H4 (cell line): ENCODE data around the gene CABP7. TPM values are rescaled to one million over a fixed set of nuclear protein-coding genes. Genes with fewer than 3 reads are reported as not detected.

Source experiments
- DNase-seq: peaks from one replicate; pipeline ENCODE4 v3.0.0-alpha.2; 2015; ENCODE audit warnings: low spot score
- total RNA-seq: library from RNA; depleted of rRNA; stranded (reverse); fragments of >200 nt; shearing (Covaris generic); gene quantifications from 2 replicates; pipeline ENCODE4 v1.2.3, GENCODE V29; 2014

CABP7 gene
- total RNA-seq, 1 experiment from 2014 or later = 0.04 TPM

- no peak for DNase-seq
Observed at GRCh38 chr22:29702000-29702930, 17.5 kb upstream of the CABP7 start.

GRCh38 chr22:29702931-29703501 is 16.8 kb upstream of the CABP7 start:
- no peak for DNase-seq

- DNase-seq = no peak
Observed at GRCh38 chr22:29703569-29704195, 16.1 kb upstream of the CABP7 start.

DNA sequence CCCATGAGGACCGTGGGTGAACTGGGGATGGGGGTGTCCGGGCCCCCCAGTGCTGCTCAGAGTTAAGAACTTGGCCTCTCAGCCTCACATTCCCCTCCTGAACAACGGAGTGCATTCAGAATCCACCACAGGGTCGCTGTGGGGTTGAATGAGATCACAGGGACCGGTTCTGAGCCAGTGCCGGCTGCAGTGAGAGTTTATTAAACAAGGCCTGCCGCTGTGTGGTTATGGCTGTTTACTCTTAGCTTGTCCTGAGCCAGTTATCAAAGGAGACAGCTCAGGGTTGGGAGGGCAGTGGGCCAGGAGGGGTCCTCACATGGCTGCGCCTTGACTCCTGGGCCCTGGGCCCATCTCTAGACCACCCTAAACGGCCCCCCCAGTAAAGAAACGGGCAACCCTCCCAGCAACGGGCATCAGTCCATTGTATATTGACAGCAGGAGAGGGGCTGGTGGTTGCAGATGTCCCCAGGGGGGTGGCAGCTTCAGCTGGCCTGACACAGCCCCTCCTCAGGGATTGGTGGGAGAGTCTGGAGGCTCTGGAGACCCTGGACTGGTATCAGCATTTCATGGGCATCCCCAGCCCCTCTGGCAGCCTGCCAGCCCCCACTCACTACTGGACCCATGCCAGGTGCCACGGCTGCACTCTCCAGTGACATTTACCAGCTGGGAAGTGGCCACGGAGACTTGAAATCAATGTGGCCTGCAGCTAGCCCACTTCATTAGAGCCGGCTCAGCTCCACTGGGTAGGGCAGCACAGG is 15.1 kb upstream of the CABP7 start:
- DNase-seq = peak; percentile 71

DNA sequence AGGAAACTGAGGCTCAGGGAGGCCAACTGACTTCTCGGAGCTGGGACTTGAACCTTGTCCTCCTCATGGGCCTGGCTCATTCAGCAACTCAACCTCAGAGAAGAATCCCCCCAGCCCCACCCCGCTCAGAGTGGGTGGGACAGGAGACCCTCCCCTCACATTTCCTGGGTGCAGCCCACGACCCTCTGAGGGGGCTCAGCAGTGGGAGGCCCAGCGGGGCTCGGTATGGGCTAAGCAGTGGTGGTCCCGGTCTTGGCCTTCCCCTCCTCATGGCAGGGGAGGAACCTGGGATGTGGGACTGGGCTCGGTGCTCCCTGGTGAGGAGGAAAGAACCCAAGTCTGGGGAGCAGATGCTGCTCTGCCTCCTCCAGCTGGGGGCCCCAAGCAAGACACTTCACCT is 14.2 kb upstream of the CABP7 start:
- no peak for DNase-seq

GRCh38 chr22:29706486-29706885 is 13.3 kb upstream of the CABP7 start:
- DNase-seq = no peak

DNA sequence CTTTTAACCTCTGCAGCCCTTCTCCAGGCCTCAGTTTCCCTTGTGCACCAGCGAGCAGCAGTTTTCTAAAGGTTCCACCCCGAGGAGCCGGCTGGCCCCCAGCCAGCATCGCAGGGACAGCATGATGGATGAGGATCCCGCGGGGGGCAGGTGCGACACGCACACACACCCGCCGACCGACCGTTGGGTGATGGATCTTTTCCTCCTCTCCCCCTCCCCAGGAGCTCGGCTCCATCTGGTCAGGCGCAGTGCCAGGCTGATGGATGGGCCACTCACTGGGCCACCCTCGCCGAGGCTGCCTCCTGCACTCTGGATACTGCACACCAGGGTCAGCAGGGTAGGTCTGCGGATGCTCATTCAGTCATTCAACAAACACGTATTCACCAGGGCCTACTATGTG is 12.8 kb upstream of the CABP7 start:
- no peak for DNase-seq

DNA sequence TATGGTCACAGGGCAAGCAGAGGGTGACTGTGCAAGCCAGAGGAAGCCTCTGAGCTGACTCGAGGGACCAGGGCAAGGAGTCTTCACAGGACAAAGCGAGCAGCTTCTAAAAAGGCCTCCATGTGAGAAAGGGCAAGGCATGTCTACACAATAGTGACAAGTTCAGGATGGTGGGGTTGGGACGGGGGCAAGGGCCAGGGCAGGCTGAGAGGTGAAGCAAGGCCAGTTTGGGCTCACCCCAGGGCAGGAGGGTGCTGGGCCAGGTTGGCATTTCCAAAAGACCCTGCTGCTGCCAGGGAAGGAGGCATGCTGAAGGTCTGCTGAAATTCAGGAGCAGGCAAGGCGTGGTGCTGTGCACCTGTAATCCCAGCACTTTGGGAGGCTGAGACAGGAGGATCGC is 12.3 kb upstream of the CABP7 start:
- DNase-seq = no peak

GRCh38 chr22:29710193-29710592 is 9.6 kb upstream of the CABP7 start:
- DNase-seq = no peak

DNA sequence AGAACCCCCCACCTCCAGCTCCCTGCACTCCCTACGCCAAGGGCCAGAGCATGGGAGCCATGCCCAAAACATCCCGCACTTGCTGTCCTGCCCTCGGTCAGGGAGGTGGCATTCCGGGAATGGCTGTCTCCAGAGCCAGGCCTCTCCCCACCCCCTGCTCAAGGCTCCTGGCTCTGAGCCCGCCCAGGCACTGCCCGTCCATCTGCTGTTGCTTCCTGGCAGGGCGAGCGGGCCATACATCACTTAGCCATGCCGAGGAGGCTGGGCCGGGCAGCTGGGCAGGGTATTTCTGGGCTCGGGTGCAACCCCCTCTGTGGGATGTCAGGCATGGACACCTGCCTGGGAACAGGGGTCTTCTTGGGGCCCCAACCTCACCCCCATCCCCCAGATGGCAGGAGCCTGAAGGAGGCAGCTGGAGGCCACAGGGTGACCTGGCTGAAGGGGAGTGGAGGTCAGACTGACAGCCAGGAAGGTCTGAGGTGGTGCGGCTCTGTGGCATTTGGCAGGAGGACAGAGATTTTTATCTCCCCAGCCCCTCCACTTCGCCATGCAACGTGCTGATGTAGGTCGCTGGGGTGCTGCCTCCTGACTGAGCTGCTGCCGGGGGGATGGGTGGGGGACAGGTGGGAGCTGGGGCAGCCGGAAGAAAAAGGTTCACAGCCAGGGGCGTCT is 8.7 kb upstream of the CABP7 start:
- DNase-seq = peak; percentile 34

GRCh38 chr22:29712119-29712518 is 7.7 kb upstream of the CABP7 start:
- no peak for DNase-seq

DNA sequence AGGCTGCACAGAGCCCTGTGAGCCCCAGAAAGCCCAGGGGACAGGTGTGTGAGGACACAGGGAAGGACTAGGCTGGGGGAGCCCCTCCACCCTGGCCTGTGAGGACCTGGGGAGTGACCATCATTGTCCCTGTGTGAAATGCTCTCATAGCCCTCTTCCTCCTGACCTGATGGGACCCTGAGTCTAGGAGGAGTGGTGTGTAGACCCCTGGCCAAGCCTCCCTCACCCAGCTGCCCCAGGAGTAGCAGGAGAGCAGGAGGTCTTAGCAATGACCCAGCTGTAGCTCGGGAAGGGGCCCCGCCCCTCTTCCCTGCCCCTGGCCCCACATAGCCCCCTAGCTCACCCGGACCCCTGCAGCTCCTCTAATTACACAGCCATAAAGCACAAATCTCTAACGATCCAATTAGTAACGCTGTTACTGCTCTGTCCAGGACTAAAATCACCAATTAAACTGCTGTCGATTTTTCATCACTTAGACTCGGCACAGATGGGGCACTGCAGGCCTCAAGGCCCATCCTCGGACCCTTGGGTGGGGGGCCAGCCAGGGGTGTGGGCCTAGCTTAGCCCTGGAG is 6.6 kb upstream of the CABP7 start:
- DNase-seq = no peak

DNA sequence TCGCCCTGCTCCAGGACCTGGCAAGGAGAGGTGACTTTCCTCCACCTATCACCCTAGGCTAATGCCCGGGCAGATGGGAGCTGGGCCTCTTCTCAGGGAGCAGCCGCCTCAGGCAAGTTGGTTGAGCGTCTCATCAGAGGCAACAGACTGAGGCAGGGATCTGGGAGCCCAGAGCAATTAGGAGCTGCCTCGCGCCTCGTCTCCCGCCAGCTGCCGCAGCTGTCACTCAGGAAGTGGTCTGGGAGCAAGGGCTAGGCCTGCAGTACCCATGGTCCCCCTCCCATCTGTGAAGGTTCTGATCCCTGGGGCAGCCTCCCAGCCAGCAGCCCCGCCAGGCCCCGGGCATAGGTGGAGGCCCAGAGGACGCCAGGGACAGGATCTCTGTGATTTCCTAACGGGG is 4.6 kb upstream of the CABP7 start:
- DNase-seq = no peak

DNA sequence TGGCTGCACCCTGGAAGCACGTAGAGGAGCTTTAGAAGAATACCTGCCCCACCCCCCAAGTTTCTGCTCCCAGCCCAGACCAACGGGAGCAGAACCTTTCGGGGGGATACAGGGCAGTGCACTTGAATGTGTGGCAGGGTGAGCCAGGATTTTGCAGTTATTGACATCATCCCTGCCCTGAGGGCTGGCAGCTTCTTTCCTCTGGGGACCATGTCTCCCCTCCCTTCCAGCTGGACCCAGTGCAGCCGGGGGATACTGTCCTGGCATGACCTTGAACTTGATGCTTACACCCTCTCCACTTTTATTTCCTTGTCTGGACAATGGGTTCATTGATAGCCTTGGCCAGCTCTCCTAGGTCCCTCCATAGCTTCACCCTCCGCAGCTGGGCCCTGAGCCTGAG is 4.1 kb upstream of the CABP7 start:
- no peak for DNase-seq

DNA sequence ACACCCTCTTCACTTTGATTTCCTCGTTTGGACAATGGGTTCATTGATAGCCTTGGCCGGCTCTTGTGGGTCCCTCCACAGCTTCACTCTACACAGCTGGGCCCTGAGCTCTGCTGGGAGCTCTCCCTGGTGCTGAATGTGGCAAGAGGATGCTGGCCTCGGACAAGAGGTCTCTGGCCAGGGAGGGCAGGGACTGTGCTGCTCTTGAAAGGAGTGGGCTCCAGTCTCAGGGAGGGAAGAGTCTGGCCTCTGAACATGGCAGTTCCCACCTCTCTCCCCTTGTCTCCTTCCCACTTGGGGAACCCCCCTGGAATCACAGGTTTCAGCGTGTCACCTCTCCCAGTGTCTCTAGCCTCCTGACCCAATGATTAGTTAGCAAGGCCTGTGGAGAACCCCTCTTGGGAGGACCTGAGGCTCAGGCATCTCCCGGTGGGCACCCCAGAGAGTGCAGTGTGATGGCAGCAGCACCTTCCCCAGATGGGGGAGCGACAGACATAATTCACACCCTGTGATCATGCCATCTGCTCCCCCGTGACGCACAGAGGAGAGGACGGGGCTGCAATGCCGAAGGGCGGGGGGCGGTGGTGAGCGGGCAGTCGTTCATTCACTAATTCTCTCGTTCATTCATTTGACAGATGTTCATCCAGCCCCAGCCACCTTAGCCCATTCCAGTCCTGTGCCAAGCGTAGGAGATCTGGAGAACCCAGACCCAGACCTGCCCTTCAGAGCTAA is 2.8 kb upstream of the CABP7 start:
- peak; percentile 18 for DNase-seq

DNA sequence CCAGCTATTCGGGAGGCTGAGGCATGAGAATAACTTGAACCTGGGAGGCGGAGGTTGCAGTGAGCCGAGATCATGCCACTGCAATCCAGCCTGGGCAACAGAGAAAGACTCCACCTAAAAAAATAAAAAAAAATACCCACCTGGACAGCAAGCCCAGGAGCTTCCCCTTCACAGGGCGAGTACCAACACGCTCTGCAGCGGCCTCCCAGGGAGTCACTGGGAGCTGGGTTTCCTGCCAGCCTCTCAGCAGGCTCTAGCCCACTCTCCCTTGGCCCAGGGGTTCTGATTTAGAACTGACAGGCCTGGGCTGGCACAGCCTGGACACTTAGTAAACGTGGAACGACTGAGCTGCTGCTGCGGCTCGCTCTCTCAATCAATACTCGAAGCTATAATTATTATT is 2.0 kb upstream of the CABP7 start:
- no peak for DNase-seq

GRCh38 chr22:29718949-29719898 is 579 bp upstream of the CABP7 start:
- DNase-seq = no peak

GRCh38 chr22:29720811-29721323 is 1.1 kb downstream of the CABP7 start:
- DNase-seq = no peak

GRCh38 chr22:29722151-29722550 is 2.3 kb downstream of the CABP7 start:
- no peak for DNase-seq
